ENCODE results near the gene CCDC160. TPM values are rescaled to one million over a fixed set of nuclear protein-coding genes. Genes with fewer than 3 reads are reported as not detected.

The CCDC160 gene
- total and polyA plus RNA-seq, 3 donors from 2014 or later: 0.41 to 2.0 (median 0.99) TPM

DNA sequence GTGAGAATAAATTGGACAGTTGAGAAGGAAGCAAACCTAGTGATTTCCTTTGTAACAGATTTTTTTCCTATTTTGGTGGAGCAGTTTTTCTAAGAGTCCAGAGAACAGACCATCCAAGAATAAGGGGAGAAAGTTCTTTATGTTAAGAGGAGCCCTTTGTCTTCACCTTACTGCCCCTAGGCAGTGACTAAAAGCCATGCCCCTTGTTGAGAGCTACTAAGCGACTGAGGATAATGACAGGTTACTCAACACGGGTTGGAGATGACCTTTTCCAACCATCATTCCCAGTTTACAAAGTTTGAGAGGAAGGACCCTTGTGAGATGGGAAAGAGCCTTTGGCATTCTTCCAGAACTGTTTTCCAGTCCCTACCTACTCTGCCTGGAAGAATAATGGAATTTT is 3.2 kb downstream of the CCDC160 start:
- intact Hi-C loops (cut with DNase I; ENCODE audit: low total_unique reads): no loop called here
- no peaks in the 10 kb centered on the region for H3K4me1 ChIP-seq
- no peaks in the 10 kb centered on the region for H3K9me3 ChIP-seq
- 68 to 75% methylated on average over 2 of the region's 2 CpGs for WGBS, 2 donors
- DNase-seq: no peak
- no peak overlapping the region for H3K4me3 ChIP-seq
- H3K36me3 ChIP-seq (ENCODE audit: low read depth, missing control alignments): no peaks in the 10 kb centered on the region
- H3K27me3 ChIP-seq: no peaks in the 10 kb centered on the region
- H3K27ac ChIP-seq: no peak overlapping the region
- TF ChIP-seq, protein P1, sequence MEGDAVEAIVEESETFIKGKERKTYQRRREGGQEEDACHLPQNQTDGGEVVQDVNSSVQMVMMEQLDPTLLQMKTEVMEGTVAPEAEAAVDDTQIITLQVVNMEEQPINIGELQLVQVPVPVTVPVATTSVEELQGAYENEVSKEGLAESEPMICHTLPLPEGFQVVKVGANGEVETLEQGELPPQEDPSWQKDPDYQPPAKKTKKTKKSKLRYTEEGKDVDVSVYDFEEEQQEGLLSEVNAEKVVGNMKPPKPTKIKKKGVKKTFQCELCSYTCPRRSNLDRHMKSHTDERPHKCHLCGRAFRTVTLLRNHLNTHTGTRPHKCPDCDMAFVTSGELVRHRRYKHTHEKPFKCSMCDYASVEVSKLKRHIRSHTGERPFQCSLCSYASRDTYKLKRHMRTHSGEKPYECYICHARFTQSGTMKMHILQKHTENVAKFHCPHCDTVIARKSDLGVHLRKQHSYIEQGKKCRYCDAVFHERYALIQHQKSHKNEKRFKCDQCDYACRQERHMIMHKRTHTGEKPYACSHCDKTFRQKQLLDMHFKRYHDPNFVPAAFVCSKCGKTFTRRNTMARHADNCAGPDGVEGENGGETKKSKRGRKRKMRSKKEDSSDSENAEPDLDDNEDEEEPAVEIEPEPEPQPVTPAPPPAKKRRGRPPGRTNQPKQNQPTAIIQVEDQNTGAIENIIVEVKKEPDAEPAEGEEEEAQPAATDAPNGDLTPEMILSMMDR (IDR thresholded peaks at IDR 0.05): no peak
- TF ChIP-seq POLR2A (IDR thresholded peaks at IDR 0.05): no peak

DNA sequence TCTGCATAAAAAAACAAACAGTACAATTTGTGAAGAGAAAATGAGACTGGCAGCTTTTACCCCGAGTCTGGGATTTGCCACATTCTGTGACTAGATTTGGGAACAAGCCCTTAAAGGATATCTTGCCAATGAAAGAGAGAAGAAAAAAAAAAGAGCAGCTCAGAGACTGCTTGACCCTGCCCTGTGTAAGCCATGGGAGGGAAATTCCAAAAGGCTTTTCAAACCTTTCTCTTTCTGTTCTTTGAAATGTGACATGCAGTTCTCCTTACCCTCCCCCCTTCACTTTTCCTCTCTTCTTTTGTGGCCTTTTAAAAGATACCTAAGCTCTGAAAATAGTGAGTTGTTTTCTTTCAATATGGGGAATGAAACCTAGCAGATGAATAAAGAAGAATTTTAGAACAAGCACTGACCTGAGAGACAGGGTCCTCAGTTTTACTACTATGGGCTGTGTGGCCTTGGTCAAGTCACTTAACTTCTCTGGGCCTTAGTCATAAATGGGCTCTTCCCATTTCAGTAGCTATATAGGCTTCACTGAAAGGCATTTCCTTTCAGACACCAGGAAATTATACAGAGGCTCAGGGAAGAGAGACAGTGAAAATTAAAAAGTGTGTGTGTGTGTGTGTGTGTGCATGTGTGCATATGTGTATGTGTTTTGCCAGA is 5.1 kb downstream of the CCDC160 start:
- no peak for DNase-seq
- no peaks in the 10 kb centered on the region for H3K27me3 ChIP-seq
- WGBS, 2 donors: 57 to 65% methylated on average over 1 of the region's 1 CpG
- H3K27ac ChIP-seq: no peak overlapping the region
- intact Hi-C loops (cut with DNase I; ENCODE audit: low total_unique reads): no loop called here
- no peaks in the 10 kb centered on the region for H3K36me3 ChIP-seq (ENCODE audit: low read depth, missing control alignments)
- no peak overlapping the region for H3K4me3 ChIP-seq
- H3K4me1 ChIP-seq: no peaks in the 10 kb centered on the region
- TF ChIP-seq, protein P1 (IDR thresholded peaks at IDR 0.05): no peak
- TF ChIP-seq POLR2A (IDR thresholded peaks at IDR 0.05): no peak
- no peaks in the 10 kb centered on the region for H3K9me3 ChIP-seq

DNA sequence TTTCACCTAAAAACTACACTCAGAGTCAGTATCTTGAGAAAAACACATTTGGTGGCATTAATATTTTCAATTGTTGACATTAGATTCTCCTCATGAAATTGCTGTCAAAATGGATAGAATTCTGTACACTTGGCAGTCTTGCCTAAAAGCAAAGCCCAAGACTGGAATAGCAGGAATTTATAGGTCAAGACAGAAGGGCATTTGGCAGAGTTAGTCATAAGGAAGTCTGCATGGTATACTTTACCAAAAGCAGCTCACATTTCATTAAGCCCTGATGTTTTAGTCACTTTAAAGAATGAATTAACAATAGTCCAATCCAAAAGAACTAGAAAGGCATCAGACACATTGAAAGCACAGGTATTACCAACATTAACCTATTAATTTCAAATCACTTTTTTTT is 7.1 kb downstream of the CCDC160 start:
- no peaks in the 10 kb centered on the region for H3K36me3 ChIP-seq (ENCODE audit: low read depth, missing control alignments)
- TF ChIP-seq, protein P1 (IDR thresholded peaks at IDR 0.05): no peak
- DNase-seq: no peak
- H3K4me3 ChIP-seq: no peak overlapping the region
- no peaks in the 10 kb centered on the region for H3K27me3 ChIP-seq
- H3K27ac ChIP-seq: no peak overlapping the region
- no peaks in the 10 kb centered on the region for H3K4me1 ChIP-seq
- H3K9me3 ChIP-seq: no peaks in the 10 kb centered on the region
- intact Hi-C loops (cut with DNase I; ENCODE audit: low total_unique reads): no loop called here

DNA sequence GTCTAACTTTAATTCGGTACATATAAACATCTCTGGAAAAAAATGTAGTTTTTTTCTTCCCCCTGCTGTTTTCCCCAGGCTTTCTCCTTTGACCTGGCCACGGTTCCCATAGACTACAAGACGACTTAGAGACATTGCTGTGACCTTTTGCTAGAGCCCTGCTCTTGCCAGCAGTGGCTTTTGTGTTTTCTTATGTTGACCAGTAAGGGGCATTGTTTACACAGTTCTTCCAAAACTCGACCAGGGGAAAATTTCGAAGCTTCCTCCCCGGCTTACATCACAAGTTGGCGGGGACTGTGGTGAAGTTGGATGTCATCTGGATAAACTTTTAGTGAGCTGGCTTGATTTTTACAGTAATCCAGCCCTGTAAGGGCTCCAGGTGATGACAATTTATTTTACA is 9.3 kb downstream of the CCDC160 start:
- DNase-seq: peak; percentile 13
- 43 to 45% methylated on average over 4 to 7 of the region's 7 CpGs for WGBS, 2 donors

More for the DNA sequence above, 9.3 kb downstream of the CCDC160 start:
- TF ChIP-seq POLR2A (IDR thresholded peaks at IDR 0.05): no peak
- TF ChIP-seq, protein P1 (IDR thresholded peaks at IDR 0.05): no peak
- Histone ChIP-seq H3K4me3 (no peak overlapping the region), H3K36me3 (ENCODE audit: low read depth, missing control alignments) (no peaks in the 10 kb centered on the region), H3K27me3 (no peaks in the 10 kb centered on the region), H3K9me3 (no peaks in the 10 kb centered on the region), H3K27ac (no peak overlapping the region), H3K4me1 (no peaks in the 10 kb centered on the region)
- intact Hi-C loops (cut with DNase I; ENCODE audit: low total_unique reads): no loop called here
